ENCODE measurements around the gene FADS3.
A peak's percentile ranks its signal among the peaks of the same experiment; 100 is the strongest.

The FADS3 gene

GRCh38 chr11:61872935-61873565 lies 18.3 kb downstream of the FADS3 start:
- H3K27me3 ChIP-seq (ENCODE audit: low read depth, low read length), result no peaks in the 10 kb centered on the region
- no peak overlapping the region for H3K27ac ChIP-seq (ENCODE audit: low read length)
- no peak overlapping the region for H3K4me3 ChIP-seq (ENCODE audit: low read depth in 1 of 2, low read length in 2 of 2)
- H3K4me1 ChIP-seq (ENCODE audit: control insufficient read depth in 1 of 2, insufficient read depth in 2 of 2, low read length in 2 of 2), result peaks cover 5 to 7% of the 10 kb centered on the region in 2 donors
- H3K9me3 ChIP-seq (ENCODE audit: control insufficient read depth in 1 of 2, low read length in 2 of 2), result no peaks in the 10 kb centered on the region
- peaks cover 0 to 14% of the 10 kb centered on the region in 2 donors for H3K36me3 ChIP-seq (ENCODE audit: control insufficient read depth in 1 of 2, insufficient read depth in 2 of 2, low read length in 2 of 2)

DNA sequence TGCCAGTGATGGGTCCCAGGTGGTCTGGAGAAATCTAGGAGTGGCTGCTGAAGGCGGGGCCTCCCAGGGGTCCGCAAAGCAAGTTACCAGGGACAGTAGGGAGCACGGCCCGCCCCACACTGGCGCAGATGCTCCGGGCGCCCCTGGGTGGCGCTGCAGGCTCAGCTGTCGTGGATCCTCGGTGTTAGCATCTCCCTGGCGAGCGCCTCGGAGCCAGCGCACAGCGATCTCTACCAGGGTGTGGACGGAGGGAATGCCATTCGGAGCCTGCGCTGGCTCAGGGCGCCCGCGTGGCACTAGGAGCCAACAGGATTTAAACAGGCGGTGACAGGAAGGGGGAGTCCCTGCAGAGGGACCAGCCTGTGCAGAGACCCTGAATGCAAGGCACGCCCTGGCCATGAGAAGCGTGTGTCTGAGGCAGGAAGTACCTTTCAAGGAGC lies 20.2 kb downstream of the FADS3 start:
- Histone ChIP-seq H3K36me3 (ENCODE audit: control insufficient read depth in 1 of 2, insufficient read depth in 2 of 2, low read length in 2 of 2) (peaks cover 0 to 10% of the 10 kb centered on the region in 2 donors), H3K27me3 (ENCODE audit: low read depth, low read length) (no peaks in the 10 kb centered on the region), H3K27ac (ENCODE audit: low read length) (no peak overlapping the region), H3K4me1 (ENCODE audit: control insufficient read depth in 1 of 2, insufficient read depth in 2 of 2, low read length in 2 of 2) (peaks cover 5 to 7% of the 10 kb centered on the region in 2 donors), H3K4me3 (ENCODE audit: low read depth in 1 of 2, low read length in 2 of 2) (peak overlapping the region in 1 of 2 donors; percentile 22), H3K9me3 (ENCODE audit: control insufficient read depth in 1 of 2, low read length in 2 of 2) (no peaks in the 10 kb centered on the region)

DNA sequence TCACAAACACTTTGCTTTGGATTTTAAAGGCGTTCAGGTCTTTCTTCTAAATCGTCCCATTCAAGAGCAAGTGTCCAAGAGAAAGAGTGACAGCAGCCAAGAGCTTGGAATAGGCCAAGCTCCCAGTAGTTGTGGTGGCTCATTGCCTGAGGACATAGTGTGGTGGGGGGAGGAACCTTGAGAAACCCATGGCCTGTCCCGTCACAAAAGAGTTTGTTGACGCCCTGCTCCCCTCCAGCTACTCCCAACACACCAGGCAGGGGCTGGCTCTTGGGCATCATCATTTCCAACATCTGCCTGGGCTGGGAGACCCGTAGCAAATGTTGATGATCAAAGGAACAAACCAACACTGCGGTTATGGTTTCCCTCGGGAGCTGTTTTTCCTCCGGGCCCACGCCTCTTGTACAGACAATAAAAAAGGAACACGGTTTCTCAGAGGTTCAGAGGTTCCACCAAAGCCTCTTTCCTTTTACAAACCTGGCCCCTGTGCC lies 20.8 kb downstream of the FADS3 start:
- Histone ChIP-seq H3K4me1 (ENCODE audit: control insufficient read depth in 1 of 2, insufficient read depth in 2 of 2, low read length in 2 of 2) (peaks cover 5 to 7% of the 10 kb centered on the region in 2 donors), H3K4me3 (ENCODE audit: low read depth in 1 of 2, low read length in 2 of 2) (no peak overlapping the region), H3K27me3 (ENCODE audit: low read depth, low read length) (no peaks in the 10 kb centered on the region), H3K27ac (ENCODE audit: low read length) (no peak overlapping the region), H3K9me3 (ENCODE audit: control insufficient read depth in 1 of 2, low read length in 2 of 2) (no peaks in the 10 kb centered on the region), H3K36me3 (ENCODE audit: control insufficient read depth in 1 of 2, insufficient read depth in 2 of 2, low read length in 2 of 2) (peaks cover 0 to 13% of the 10 kb centered on the region in 2 donors)

- Histone ChIP-seq H3K9me3 (ENCODE audit: control insufficient read depth in 1 of 2, low read length in 2 of 2) (no peaks in the 10 kb centered on the region), H3K36me3 (ENCODE audit: control insufficient read depth in 1 of 2, insufficient read depth in 2 of 2, low read length in 2 of 2) (peaks cover 7 to 17% of the 10 kb centered on the region in 2 donors), H3K4me1 (ENCODE audit: control insufficient read depth in 1 of 2, insufficient read depth in 2 of 2, low read length in 2 of 2) (peaks cover 5 to 7% of the 10 kb centered on the region in 2 donors), H3K27me3 (ENCODE audit: low read depth, low read length) (no peaks in the 10 kb centered on the region), H3K4me3 (ENCODE audit: low read depth in 1 of 2, low read length in 2 of 2) (no peak overlapping the region), H3K27ac (ENCODE audit: low read length) (no peak overlapping the region)
These were observed 21.5 kb downstream of the FADS3 start for GRCh38 chr11:61869708-61870451.

GRCh38 chr11:61869429-61869707 lies 22.0 kb downstream of the FADS3 start:
- peaks cover 5 to 7% of the 10 kb centered on the region in 2 donors for H3K4me1 ChIP-seq (ENCODE audit: control insufficient read depth in 1 of 2, insufficient read depth in 2 of 2, low read length in 2 of 2)
- H3K36me3 ChIP-seq (ENCODE audit: control insufficient read depth in 1 of 2, insufficient read depth in 2 of 2, low read length in 2 of 2), result peaks cover 9 to 20% of the 10 kb centered on the region in 2 donors
- H3K4me3 ChIP-seq (ENCODE audit: low read depth in 1 of 2, low read length in 2 of 2), result no peak overlapping the region
- no peaks in the 10 kb centered on the region for H3K9me3 ChIP-seq (ENCODE audit: control insufficient read depth in 1 of 2, low read length in 2 of 2)
- no peak overlapping the region for H3K27ac ChIP-seq (ENCODE audit: low read length)
- no peaks in the 10 kb centered on the region for H3K27me3 ChIP-seq (ENCODE audit: low read depth, low read length)

- Histone ChIP-seq H3K36me3 (ENCODE audit: control insufficient read depth in 1 of 2, insufficient read depth in 2 of 2, low read length in 2 of 2) (peaks cover 9 to 21% of the 10 kb centered on the region in 2 donors), H3K27ac (ENCODE audit: low read length) (no peak overlapping the region), H3K4me1 (ENCODE audit: control insufficient read depth in 1 of 2, insufficient read depth in 2 of 2, low read length in 2 of 2) (peaks cover 5 to 7% of the 10 kb centered on the region in 2 donors), H3K4me3 (ENCODE audit: low read depth in 1 of 2, low read length in 2 of 2) (no peak overlapping the region), H3K27me3 (ENCODE audit: low read depth, low read length) (no peaks in the 10 kb centered on the region), H3K9me3 (ENCODE audit: control insufficient read depth in 1 of 2, low read length in 2 of 2) (no peaks in the 10 kb centered on the region)
These were observed 22.5 kb downstream of the FADS3 start for GRCh38 chr11:61868571-61869428.

DNA sequence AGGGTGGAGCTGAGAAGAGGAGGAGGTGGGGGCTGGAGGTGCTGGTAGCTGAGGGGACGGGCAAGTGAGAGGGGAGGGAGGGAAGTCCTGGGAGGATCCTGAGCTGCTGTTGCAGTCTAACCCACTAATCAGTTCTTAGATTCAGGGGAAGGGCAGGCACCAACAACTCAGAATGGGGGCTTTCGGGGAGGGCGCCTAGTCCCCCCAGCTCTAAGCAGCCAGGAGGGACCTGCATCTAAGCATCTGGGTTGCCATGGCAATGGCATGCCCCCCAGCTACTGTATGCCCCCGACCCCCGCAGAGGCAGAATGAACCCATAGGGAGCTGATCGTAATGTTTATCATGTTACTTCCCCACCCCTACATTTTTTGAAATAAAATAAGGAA lies 24.4 kb downstream of the FADS3 start:
- H3K4me1 ChIP-seq (ENCODE audit: control insufficient read depth in 1 of 2, insufficient read depth in 2 of 2, low read length in 2 of 2), result peaks cover 5 to 7% of the 10 kb centered on the region in 2 donors
- H3K27ac ChIP-seq (ENCODE audit: low read length), result no peak overlapping the region
- no peak overlapping the region for H3K4me3 ChIP-seq (ENCODE audit: low read depth in 1 of 2, low read length in 2 of 2)
- peaks cover 9 to 25% of the 10 kb centered on the region in 2 donors for H3K36me3 ChIP-seq (ENCODE audit: control insufficient read depth in 1 of 2, insufficient read depth in 2 of 2, low read length in 2 of 2)
- no peaks in the 10 kb centered on the region for H3K27me3 ChIP-seq (ENCODE audit: low read depth, low read length)
- no peaks in the 10 kb centered on the region for H3K9me3 ChIP-seq (ENCODE audit: control insufficient read depth in 1 of 2, low read length in 2 of 2)

DNA sequence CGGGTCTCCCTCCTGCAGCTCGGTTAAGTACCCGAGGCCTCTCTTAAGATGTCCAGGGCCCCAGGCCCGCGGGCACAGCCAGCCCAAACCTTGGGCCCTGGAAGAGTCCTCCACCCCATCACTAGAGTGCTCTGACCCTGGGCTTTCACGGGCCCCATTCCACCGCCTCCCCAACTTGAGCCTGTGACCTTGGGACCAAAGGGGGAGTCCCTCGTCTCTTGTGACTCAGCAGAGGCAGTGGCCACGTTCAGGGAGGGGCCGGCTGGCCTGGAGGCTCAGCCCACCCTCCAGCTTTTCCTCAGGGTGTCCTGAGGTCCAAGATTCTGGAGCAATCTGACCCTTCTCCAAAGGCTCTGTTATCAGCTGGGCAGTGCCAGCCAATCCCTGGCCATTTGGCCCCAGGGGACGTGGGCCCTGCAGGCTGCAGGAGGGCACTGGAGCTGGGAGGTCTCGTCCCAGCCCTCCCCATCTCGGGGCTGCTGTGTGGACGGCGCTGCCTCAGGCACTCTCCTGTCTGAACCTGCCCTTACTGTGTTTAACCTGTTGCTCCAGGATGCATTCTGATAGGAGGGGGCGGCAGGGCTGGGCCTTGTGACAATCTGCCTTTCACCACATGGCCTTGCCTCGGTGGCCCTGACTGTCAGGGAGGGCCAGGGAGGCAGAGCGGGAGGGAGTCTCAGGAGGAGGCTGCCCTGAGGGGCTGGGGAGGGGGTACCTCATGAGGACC lies 25.0 kb downstream of the FADS3 start:
- Histone ChIP-seq H3K4me1 (ENCODE audit: control insufficient read depth in 1 of 2, insufficient read depth in 2 of 2, low read length in 2 of 2) (peaks cover 4 to 5% of the 10 kb centered on the region in 2 donors), H3K4me3 (ENCODE audit: low read depth in 1 of 2, low read length in 2 of 2) (no peak overlapping the region), H3K9me3 (ENCODE audit: control insufficient read depth in 1 of 2, low read length in 2 of 2) (no peaks in the 10 kb centered on the region), H3K27me3 (ENCODE audit: low read depth, low read length) (no peaks in the 10 kb centered on the region), H3K27ac (ENCODE audit: low read length) (no peak overlapping the region), H3K36me3 (ENCODE audit: control insufficient read depth in 1 of 2, insufficient read depth in 2 of 2, low read length in 2 of 2) (peaks cover 9 to 25% of the 10 kb centered on the region in 2 donors)

DNA sequence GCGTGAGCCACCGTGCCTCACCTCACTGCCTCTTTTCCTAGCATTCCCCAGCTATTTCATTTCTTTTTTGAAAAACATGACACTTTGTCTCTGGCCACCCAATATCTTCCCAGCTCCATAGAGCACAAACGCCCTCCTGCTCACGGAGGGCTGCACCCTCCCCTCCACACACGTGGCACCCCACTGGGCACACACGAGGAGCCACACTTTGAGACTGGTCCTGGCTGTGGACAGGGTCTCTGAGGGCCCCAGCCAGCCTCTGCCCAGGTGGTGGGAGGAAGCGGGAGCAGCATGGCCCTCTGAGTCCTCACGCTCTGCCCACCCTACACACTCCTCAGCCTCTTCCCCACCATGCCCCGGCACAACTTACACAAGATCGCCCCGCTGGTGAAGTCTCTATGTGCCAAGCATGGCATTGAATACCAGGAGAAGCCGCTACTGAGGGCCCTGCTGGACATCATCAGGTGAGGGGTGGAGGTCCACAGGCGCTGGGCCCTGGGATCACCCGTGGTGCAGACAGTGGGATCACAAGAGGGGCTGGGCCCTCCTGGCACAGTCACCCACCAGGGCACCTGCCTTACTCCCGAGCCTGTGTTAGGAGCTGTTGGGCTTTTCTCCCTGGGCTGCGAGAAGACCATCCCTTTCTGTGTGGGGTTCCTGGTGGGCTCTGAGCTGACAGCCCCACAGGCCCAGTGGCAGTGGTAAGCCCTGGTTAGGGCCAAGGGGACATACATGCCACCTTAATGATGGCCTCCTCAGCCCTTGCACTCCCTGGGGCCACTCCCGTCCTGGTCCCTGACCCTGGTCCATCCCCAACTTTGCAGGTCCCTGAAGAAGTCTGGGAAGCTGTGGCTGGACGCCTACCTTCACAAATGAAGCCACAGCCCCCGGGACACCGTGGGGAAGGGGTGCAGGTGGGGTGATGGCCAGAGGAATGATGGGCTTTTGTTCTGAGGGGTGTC lies 26.2 kb downstream of the FADS3 start:
- Histone ChIP-seq H3K9me3 (ENCODE audit: control insufficient read depth in 1 of 2, low read length in 2 of 2) (no peaks in the 10 kb centered on the region), H3K27me3 (ENCODE audit: low read depth, low read length) (no peaks in the 10 kb centered on the region), H3K4me1 (ENCODE audit: control insufficient read depth in 1 of 2, insufficient read depth in 2 of 2, low read length in 2 of 2) (peaks cover 0 to under 1% of the 10 kb centered on the region in 2 donors), H3K36me3 (ENCODE audit: control insufficient read depth in 1 of 2, insufficient read depth in 2 of 2, low read length in 2 of 2) (peaks cover 9 to 25% of the 10 kb centered on the region in 2 donors), H3K4me3 (ENCODE audit: low read depth in 1 of 2, low read length in 2 of 2) (no peak overlapping the region), H3K27ac (ENCODE audit: low read length) (no peak overlapping the region)

DNA sequence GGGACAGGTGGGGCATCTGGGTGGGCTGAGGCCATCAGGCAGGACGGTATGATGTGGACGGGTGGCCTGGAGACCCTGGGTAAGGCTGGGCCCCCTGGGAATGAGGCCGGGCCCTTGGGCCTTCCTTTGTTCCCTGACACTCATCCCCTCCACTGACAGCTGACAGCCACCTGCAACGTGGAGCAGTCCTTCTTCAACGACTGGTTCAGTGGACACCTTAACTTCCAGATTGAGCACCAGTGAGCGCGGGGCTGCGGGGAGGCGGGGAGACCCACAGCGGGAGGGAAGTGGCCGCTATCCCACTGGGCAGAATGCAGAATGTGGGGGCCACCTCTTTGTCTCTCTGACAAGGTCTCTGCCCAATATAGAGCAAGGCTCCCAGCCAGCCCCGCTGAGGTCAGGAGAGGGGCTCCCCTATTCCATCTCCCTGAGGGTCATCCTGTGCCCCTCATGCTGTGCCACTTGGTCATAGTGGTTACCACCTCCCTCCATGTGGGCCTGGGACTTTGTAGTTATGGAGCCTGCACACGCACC lies 27.7 kb downstream of the FADS3 start:
- Histone ChIP-seq H3K9me3 (ENCODE audit: control insufficient read depth in 1 of 2, low read length in 2 of 2) (no peaks in the 10 kb centered on the region), H3K36me3 (ENCODE audit: control insufficient read depth in 1 of 2, insufficient read depth in 2 of 2, low read length in 2 of 2) (peaks cover 9 to 25% of the 10 kb centered on the region in 2 donors), H3K4me1 (ENCODE audit: control insufficient read depth in 1 of 2, insufficient read depth in 2 of 2, low read length in 2 of 2) (peaks cover 0 to 3% of the 10 kb centered on the region in 2 donors), H3K27me3 (ENCODE audit: low read depth, low read length) (no peaks in the 10 kb centered on the region), H3K27ac (ENCODE audit: low read length) (no peak overlapping the region), H3K4me3 (ENCODE audit: low read depth in 1 of 2, low read length in 2 of 2) (no peak overlapping the region)

Data from muscle layer of duodenum (tissue), 2 donors.